ENCODE data around the gene GJA4. TPM values are rescaled to one million over a fixed set of nuclear protein-coding genes. Genes with fewer than 3 reads are reported as not detected.
"Not testable (repeated sequence)": the region's sequence is repeated elsewhere in the genome, so short reads cannot be mapped to it uniquely, and the experiment has no call there.

GJA4 gene
- polyA plus RNA-seq, 4 donors, result 17.3 to 22.6 (median 19.7) TPM

GRCh38 chr1:34786521-34787325 is 6.1 kb upstream of the GJA4 start:
- peak; percentile 38 to 63 (median 46) for DNase-seq (ENCODE audit: low read depth in 4 of 4, low spot score in 3 of 4)

- DNase-seq (ENCODE audit: low read depth in 4 of 4, low spot score in 3 of 4), result no peak
Observed at GRCh38 chr1:34787461-34788420, 5.1 kb upstream of the GJA4 start.

GRCh38 chr1:34790985-34791384 is 1.8 kb upstream of the GJA4 start:
- no peak for DNase-seq (ENCODE audit: low read depth in 4 of 4, low spot score in 3 of 4)

GRCh38 chr1:34792424-34792823 is 375 bp upstream of the GJA4 start:
- no peak for DNase-seq (ENCODE audit: low read depth in 4 of 4, low spot score in 3 of 4)

GRCh38 chr1:34794001-34794789 is 1.4 kb downstream of the GJA4 start:
- no peak for DNase-seq (ENCODE audit: low read depth in 4 of 4, low spot score in 3 of 4)

GRCh38 chr1:34794790-34795180 is 2.0 kb downstream of the GJA4 start:
- no peak for DNase-seq (ENCODE audit: low read depth in 4 of 4, low spot score in 3 of 4)

- no peak for DNase-seq (ENCODE audit: low read depth in 4 of 4, low spot score in 3 of 4)
Observed at GRCh38 chr1:34795916-34796315, 3.1 kb downstream of the GJA4 start.

- no peak for DNase-seq (ENCODE audit: low read depth in 4 of 4, low spot score in 3 of 4)
Observed at GRCh38 chr1:34796990-34797389, 4.2 kb downstream of the GJA4 start.

- DNase-seq (ENCODE audit: low read depth in 4 of 4, low spot score in 3 of 4), result no peak
Observed at GRCh38 chr1:34800214-34800613, 7.4 kb downstream of the GJA4 start.

- no peak for DNase-seq (ENCODE audit: low read depth in 4 of 4, low spot score in 3 of 4)
Observed at GRCh38 chr1:34803770-34804169, 11.0 kb downstream of the GJA4 start.

- DNase-seq (ENCODE audit: low read depth in 4 of 4, low spot score in 3 of 4), result no peak
Observed at GRCh38 chr1:34806396-34806795, 13.6 kb downstream of the GJA4 start.

GRCh38 chr1:34808051-34808810 is 15.4 kb downstream of the GJA4 start:
- no peak for DNase-seq (ENCODE audit: low read depth in 4 of 4, low spot score in 3 of 4)

- not testable (repeated sequence) for DNase-seq (ENCODE audit: low read depth in 4 of 4, low spot score in 3 of 4)
Observed at GRCh38 chr1:34810781-34811180, 18.0 kb downstream of the GJA4 start.

GRCh38 chr1:34816332-34816731 is 23.5 kb downstream of the GJA4 start:
- no peak for DNase-seq (ENCODE audit: low read depth in 4 of 4, low spot score in 3 of 4)

GRCh38 chr1:34816778-34817177 is 24.0 kb downstream of the GJA4 start:
- no peak for DNase-seq (ENCODE audit: low read depth in 4 of 4, low spot score in 3 of 4)

GRCh38 chr1:34818862-34819261 is 26.1 kb downstream of the GJA4 start:
- not testable (repeated sequence) for DNase-seq (ENCODE audit: low read depth in 4 of 4, low spot score in 3 of 4)

- DNase-seq (ENCODE audit: low read depth in 4 of 4, low spot score in 3 of 4), result no peak
Observed at GRCh38 chr1:34822202-34822601, 29.4 kb downstream of the GJA4 start.

- DNase-seq (ENCODE audit: low read depth in 4 of 4, low spot score in 3 of 4), result no peak
Observed at GRCh38 chr1:34824817-34825454, 32.1 kb downstream of the GJA4 start.

GRCh38 chr1:34825455-34826091 is 32.8 kb downstream of the GJA4 start:
- DNase-seq (ENCODE audit: low read depth in 4 of 4, low spot score in 3 of 4), result no peak
